ENCODE results near the gene DIS3L2. TPM values are rescaled to one million over a fixed set of nuclear protein-coding genes. Genes with fewer than 3 reads are reported as not detected.

DIS3L2 gene
- total and polyA plus RNA-seq, 7 donors = 10.7 to 20.8 (median 16.0) TPM

DNA sequence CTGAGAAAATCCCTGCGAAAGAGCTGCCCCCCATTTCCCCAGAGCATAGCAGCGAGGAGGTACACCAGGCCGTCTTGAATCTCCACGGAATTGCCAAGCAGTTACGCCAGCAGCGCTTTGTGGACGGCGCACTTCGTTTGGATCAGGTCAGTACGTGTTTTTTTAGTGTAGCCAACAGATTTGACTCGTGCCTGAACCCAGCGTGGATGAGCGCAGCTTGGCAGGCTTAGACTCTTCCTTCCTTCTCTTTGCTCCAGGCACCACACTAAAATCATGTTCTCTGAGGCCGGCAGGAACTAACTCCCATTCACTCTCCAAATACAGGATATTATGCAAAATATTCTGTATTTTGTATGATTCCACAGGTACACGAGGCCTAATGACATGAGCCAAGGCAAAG is 301.8 kb downstream of the DIS3L2 start:
- Histone ChIP-seq H3K4me3 (no peak overlapping the region), H3K27ac (no peak overlapping the region), H3K27me3 (ENCODE audit: insufficient read depth in 3 of 3, low read length in 2 of 3) (no peaks in the 10 kb centered on the region), H3K4me1 (no peaks in the 10 kb centered on the region), H3K36me3 (ENCODE audit: insufficient read depth in 1 of 2, low read depth in 1 of 2) (peaks cover 0 to 20% of the 10 kb centered on the region in 2 donors), H3K9me3 (no peaks in the 10 kb centered on the region)
- intact Hi-C loops (cut with DNase I) = no loop called here
- WGBS, 3 donors = 75 to 87% (median 85%) methylated on average over 15 of the region's 15 CpGs
- ATAC-seq (no peak), DNase-seq (no peak)
- TF ChIP-seq, protein P1, sequence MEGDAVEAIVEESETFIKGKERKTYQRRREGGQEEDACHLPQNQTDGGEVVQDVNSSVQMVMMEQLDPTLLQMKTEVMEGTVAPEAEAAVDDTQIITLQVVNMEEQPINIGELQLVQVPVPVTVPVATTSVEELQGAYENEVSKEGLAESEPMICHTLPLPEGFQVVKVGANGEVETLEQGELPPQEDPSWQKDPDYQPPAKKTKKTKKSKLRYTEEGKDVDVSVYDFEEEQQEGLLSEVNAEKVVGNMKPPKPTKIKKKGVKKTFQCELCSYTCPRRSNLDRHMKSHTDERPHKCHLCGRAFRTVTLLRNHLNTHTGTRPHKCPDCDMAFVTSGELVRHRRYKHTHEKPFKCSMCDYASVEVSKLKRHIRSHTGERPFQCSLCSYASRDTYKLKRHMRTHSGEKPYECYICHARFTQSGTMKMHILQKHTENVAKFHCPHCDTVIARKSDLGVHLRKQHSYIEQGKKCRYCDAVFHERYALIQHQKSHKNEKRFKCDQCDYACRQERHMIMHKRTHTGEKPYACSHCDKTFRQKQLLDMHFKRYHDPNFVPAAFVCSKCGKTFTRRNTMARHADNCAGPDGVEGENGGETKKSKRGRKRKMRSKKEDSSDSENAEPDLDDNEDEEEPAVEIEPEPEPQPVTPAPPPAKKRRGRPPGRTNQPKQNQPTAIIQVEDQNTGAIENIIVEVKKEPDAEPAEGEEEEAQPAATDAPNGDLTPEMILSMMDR (IDR thresholded peaks at IDR 0.05) = no peak

DNA sequence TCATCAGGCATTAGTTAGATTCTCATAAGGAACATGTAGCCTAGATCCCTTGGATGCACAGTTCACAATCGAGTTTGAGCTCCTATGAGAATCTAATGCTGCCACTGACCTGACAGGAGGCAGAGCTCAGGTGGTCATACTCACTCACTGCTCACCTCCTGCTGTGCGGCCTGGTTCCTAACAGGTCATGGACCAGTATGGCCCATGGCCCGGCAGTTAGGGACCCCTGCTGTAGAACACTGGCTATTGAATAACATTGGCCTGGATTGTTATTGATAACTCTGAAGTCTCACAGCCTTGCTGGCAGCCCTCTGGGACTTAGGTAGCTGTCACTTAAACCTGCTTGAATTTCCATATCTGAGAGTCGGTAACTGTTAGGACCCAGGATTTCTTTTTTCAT is 302.6 kb downstream of the DIS3L2 start:
- no peak for DNase-seq
- Histone ChIP-seq H3K27me3 (ENCODE audit: insufficient read depth in 3 of 3, low read length in 2 of 3) (no peaks in the 10 kb centered on the region), H3K9me3 (no peaks in the 10 kb centered on the region), H3K36me3 (ENCODE audit: insufficient read depth in 1 of 2, low read depth in 1 of 2) (peaks cover 0 to 20% of the 10 kb centered on the region in 2 donors), H3K4me1 (no peaks in the 10 kb centered on the region), H3K27ac (no peak overlapping the region), H3K4me3 (no peak overlapping the region)
- ATAC-seq = no peak
- WGBS, 3 donors = 94 to 97% (median 95%) methylated on average over 4 of the region's 4 CpGs
- intact Hi-C loops (cut with DNase I) = no loop called here
- TF ChIP-seq, protein P1 (IDR thresholded peaks at IDR 0.05) = no peak

DNA sequence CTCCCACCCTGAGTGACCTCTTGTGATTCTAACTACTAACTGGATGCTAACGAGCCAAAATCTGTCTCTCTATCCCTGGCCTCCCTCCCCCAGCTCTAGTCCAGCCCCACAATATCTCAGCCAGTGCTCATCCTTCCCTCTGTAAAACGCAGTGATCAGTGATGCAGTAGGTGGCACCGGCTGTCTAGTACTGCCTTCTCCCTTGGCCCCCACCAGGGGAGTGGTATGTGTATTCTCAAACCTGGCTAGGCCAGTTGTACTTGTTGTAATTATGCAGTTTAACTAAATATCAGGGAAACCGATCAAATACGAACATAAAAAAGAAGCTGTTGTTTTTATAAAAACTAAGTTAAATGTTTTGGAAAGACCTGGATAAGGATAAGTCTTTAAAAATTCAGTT is 303.8 kb downstream of the DIS3L2 start:
- no peaks in the 10 kb centered on the region for H3K4me1 ChIP-seq
- ATAC-seq (no peak), DNase-seq (no peak)
- WGBS, 3 donors = 82 to 87% (median 82%) methylated on average over 5 of the region's 5 CpGs
- no peak overlapping the region for H3K4me3 ChIP-seq
- intact Hi-C loops (cut with DNase I) = no loop called here
- no peaks in the 10 kb centered on the region for H3K27me3 ChIP-seq (ENCODE audit: insufficient read depth in 3 of 3, low read length in 2 of 3)
- H3K9me3 ChIP-seq = no peaks in the 10 kb centered on the region
- TF ChIP-seq, protein P1 (IDR thresholded peaks at IDR 0.05) = no peak
- no peak overlapping the region for H3K27ac ChIP-seq
- H3K36me3 ChIP-seq (ENCODE audit: insufficient read depth in 1 of 2, low read depth in 1 of 2) = peaks cover 0 to 20% of the 10 kb centered on the region in 2 donors

DNA sequence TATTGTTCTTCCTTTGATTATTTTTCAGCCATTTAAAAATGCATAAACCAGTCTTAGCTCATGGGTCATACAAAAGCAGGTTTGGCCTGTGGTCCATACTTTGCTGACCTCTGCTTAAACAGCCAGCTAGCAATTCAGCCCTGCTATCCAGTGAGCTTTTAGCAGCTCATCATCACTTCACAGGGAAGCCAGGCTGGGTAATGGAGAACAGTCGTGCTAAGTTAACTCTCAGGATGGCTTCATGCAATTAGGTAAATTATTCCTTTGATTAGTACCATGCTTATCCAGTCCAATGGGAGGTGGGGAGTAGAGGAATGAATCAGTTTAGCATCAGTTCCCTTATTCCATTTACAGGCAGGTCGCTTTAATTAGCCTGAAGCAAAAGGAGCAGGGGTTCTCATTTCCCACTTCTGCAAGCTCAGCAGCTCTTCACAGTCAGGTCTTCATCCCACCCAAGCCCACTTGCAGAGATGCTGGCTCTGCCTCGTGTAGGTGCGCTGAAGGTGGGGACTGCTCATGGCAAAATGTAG is 307.2 kb downstream of the DIS3L2 start:
- no peaks in the 10 kb centered on the region for H3K27me3 ChIP-seq (ENCODE audit: insufficient read depth in 3 of 3, low read length in 2 of 3)
- DNase-seq (no peak), ATAC-seq (no peak)
- H3K4me1 ChIP-seq = no peaks in the 10 kb centered on the region
- 83 to 92% (median 91%) methylated on average over 4 of the region's 4 CpGs for WGBS, 3 donors
- H3K36me3 ChIP-seq (ENCODE audit: insufficient read depth in 1 of 2, low read depth in 1 of 2) = peaks cover 0 to 10% of the 10 kb centered on the region in 2 donors
- intact Hi-C loops (cut with DNase I) = no loop called here
- no peaks in the 10 kb centered on the region for H3K9me3 ChIP-seq
- no peak overlapping the region for H3K4me3 ChIP-seq
- TF ChIP-seq, protein P1 (IDR thresholded peaks at IDR 0.05) = no peak
- H3K27ac ChIP-seq = no peak overlapping the region

DNA sequence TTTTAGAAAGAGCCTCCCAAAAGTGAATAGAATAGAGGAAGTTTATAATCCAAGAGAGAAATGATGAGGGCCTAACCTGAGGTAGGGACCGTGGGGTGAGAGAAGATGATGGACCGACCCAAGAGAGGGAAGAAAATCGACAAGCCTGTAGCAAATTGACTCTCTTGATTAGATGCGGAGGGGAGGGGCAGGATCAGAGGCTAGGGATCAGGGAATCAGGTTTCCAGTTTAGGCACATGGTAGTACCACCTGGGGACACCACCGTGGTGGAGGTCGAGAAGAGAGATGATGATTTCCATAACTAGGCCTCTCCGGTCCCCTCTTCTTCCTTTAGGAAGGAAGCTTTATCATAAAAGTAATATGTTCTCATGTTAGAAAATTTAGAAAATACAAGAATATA is 308.4 kb downstream of the DIS3L2 start:
- no peaks in the 10 kb centered on the region for H3K36me3 ChIP-seq (ENCODE audit: insufficient read depth in 1 of 2, low read depth in 1 of 2)
- H3K27me3 ChIP-seq (ENCODE audit: insufficient read depth in 3 of 3, low read length in 2 of 3) = no peaks in the 10 kb centered on the region
- no peak overlapping the region for H3K27ac ChIP-seq
- intact Hi-C loops (cut with DNase I) = no loop called here
- H3K9me3 ChIP-seq = no peaks in the 10 kb centered on the region
- ATAC-seq (no peak), DNase-seq (no peak)
- WGBS, 3 donors = 88 to 91% (median 89%) methylated on average over 7 of the region's 7 CpGs
- no peak overlapping the region for H3K4me3 ChIP-seq
- TF ChIP-seq, protein P1 (IDR thresholded peaks at IDR 0.05) = no peak
- H3K4me1 ChIP-seq = no peaks in the 10 kb centered on the region
